CD4-positive, alpha-beta T cell treated with Interleukin-10 for 1 hour (primary cell): Measurements from ENCODE around the gene CCDC43.
"Not testable (repeated sequence)": the region's sequence is repeated elsewhere in the genome, so short reads cannot be mapped to it uniquely, and the experiment has no call there.

Experiments used
- DNase-seq: peaks from one replicate; pipeline ENCODE4 v3.0.0-alpha.2; 2020

Gene CCDC43

DNA sequence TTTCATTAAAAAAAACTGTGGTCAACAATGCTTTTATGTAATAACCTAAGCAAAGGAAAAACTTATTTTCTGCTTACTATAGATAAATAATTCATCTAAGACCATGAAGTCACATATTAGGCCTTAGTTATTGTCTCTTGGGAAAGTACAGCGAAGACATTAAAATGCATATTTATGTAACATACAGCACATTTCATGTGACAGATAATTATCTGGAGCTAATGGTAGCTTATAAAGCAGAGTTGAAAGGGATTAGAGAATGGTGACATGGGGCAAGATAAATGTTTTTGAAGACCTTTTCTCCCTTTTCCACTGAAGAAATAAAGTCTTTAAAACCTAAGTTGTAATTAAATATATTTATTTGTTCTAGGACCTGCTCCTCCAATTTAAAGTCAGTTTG is 23.6 kb downstream of the CCDC43 start:
- DNase-seq: no peak

DNA sequence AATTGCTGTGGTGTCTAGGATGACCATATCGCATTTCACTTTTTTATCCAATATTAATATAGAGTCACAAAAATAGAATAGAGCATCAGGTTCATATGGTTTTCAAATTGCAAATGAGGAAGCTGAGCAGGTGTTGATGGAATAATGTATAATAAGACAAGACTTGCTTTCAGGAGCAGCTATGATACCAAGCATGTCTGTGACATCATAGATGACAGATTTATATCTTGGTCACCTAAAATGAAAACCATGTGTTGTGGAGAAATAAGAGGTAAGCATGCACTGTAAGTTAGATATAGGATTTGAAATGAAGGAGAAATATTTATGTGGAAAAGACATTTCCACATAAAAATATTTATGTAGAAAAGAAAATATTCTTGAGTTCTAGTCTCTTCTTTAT is 24.7 kb downstream of the CCDC43 start:
- no peak for DNase-seq

DNA sequence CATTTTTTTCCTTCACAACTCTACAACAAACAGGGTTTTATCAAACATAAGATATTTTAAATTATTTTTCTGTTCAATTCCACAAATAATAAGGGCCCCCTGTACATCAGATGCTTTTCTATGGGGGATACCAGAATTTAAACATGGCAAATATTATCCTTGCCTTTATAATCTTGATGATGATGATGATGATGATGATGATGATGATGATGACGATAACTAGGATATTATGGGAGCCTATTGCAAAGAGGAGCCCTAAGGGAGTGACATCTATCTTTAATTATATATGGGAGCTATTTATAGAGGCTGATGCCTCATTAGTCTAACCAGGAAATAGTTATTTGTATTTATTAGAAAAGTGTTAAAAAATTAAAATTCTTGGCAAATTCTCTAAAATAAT is 26.5 kb downstream of the CCDC43 start:
- no peak for DNase-seq

DNA sequence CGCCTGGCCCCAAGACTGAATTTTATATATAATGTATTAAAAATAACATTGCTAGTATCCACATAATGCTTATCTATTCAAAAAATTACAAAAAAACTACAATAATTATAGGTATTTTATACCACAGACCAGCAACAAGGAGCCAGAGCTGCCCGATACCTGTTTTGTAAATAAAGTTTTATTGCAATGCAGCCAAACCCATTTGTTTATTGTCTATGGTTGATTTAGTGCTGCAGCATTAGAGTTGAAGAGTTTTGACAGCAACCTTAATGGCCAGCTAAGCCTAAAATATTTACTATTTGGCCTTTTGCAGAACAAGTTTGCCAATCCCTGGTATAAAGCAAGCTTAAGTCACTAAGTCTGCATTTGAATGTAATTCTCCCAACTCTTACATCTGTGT is 27.7 kb downstream of the CCDC43 start:
- DNase-seq: no peak

DNA sequence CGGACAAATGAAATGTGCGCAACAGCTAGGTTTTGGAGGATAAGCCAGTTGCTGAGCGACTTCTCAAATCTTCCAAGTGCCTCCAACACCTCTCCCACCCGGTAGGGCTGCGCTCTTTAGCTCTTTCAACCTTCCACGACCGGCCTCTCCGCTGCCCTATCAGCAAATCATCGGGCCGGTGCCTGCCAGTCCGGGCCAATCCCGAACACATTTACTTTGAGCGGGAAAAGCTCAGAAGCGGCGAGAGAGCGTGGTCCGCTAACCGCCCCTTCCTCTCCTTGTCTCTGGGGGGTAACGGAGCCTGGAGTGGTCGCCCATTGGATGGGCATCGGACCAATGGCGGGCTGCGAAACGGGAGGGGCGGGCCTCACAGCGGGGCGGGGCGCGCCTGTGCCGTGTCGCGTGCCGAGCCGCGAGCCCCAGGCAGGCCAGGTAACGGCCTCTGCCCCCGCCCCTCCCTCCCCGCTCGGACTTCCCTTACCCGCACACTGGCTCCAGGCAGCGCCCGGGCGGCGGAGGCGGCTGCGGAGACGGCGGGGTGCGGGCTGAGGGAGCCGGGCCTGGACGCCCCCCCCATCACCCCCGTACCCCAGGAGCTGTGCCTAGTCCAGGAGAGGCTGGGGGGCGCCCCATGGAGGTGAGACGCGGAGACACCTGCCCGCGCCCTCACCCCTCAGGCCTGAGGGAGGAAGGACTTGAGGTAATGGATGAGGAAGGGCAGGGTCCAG is 33.4 kb downstream of the CCDC43 start, which contains the start of gene MEIOC:
Gene MEIOC (plus strand): TSS at position 486 of the 728 bp plus-strand sequence. CDS start 146 bp downstream, at position 632.
- DNase-seq: peak; percentile 26

DNA sequence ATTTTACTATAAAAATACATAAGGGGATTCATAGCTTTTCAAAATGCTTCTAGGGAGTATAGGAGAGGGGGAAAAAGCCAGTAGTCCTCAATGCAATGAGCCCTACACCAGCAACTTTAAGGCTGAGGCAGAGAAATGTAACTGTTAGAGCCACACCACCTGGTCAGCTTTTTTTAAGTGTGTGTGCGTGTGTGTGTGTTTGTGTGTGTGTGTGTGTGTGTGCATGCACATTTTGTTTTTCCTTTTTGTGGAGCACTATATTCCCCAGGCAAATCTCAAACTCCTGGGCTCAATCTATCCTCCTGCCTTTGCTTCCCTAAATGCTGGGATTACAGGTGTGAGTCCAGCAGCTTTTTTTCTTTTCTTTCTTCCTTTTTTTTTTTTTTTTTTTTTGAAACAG is 35.6 kb downstream of the CCDC43 start:
- DNase-seq: no peak

DNA sequence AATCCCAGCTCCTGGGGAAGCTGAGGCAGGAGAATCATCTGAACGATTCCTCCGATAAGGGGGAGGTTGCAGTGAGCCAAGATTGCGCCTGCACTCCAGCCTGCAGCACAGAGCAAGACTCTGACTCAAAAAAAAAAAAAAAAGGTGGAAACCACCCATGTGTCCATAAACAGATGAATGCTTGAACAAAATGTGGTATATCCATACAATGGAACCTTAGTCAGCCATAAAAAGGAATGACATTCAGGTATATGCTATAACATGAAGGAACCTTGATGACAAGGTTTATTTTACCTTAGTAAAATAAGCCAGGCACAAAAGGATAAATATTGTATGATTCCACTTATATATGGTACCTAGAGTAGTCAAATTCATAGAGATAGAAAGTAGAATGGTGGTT is 36.2 kb downstream of the CCDC43 start:
- DNase-seq: no peak

DNA sequence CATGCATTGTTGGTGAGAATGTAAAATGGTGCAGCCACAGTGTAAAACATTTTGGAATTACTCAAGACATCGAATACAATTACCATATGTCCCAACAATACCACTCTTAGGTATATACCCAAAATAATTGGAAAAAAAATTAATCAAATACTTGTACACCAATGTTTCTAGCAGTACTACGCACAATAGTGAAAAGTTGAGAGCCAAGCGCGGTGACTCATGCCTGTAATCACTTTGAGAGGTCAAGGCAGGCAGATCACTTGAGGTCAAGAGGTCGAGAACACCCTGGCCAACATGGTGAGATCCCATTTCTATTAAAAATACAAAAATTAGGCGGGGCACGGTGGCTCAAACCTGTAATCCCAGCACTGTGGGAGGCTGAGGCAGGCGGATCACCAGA is 36.8 kb downstream of the CCDC43 start:
- no peak for DNase-seq

DNA sequence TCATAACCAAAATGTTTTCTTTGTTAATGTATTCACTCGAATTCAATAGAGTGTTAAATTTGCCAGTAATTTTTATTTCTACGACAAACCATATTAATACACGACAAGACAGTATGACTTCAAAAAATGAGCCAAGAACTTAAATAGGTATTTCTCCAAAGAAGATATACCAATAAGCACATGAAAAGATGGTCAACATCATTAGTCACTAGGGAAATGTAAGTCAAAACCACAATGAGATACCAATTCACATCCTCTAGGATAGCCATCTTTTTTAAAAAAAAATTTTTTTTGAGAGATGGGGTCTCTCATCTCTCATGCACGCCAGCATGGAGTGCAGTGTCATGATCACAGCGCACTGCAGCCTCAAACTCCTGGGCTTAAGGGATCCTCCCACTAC is 38.3 kb downstream of the CCDC43 start:
- DNase-seq: no peak

DNA sequence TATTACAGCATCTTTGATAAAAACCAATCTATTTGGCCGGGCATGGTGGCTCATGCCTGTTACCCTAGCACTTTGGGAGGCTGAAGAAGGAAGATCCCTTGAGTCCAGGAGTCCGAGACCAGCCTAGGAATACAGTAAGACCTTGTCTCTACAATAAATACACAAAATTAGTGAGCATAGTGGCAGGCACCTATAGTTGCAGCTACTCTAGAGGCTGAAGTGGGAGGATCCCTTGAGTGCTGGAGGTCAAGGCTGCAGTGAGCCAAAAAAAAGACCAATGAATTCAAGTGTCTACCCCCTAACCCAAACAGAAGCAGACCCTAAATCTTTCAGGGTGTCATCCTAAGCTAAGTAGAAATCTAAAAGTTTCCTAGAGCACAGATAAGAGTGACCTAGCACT is 40.6 kb downstream of the CCDC43 start:
- no peak for DNase-seq

DNA sequence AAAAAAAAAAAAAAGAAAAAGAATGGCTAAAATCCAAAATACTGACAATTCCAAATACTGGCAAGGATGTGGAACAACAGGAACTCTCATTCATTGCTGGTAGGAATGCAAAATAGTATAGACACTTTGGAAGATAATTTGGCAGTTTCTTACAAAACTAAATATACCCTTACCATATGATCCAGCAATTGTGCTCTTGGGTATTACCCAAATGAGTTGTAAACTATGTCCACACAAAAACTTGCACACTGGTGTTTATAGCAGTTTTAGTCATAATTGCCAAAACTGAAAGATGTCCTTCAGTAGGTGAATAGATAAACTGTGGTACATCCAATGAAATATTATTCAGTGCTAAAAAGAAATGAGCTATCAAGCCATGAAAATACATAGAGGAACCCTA is 41.8 kb downstream of the CCDC43 start:
- no peak for DNase-seq

DNA sequence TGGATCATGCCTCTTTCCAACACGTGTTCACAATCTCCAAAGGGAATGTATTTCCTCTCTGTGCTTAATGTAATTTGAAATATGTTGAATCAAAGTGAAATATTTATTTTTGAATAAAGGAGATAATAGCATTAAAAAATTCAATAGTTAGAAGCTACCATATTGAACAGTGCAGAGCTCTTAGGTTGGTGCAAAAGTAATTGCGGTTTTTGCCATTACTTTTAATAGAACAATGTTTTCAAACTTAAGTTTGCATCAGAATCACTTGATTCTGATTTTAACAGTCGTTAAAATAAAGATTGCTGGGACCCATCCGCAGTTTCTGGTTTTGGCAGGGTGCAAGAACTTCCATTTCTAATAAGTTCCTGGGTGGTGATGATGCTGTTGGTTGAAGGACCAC is 43.3 kb downstream of the CCDC43 start:
- no peak for DNase-seq

DNA sequence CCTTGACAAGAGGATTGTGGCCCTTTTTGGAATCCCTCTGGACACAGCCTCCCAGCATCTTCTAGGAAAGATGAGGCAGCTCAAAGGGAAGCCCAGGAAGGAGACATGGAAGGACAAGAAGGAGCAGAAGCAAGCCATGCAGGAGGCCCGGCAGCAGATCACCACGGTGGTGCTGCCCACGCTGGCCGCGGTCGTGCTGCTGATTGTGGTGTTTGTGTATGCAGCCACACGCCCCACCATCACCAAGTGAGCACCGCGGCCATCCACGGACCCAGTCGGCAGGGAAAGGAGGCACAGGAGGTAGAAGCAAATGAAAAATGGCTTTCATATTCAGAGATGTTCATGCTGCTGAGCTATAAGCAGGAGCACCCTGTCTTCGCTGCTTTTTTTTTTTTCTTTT is 44.2 kb downstream of the CCDC43 start:
- no peak for DNase-seq

DNA sequence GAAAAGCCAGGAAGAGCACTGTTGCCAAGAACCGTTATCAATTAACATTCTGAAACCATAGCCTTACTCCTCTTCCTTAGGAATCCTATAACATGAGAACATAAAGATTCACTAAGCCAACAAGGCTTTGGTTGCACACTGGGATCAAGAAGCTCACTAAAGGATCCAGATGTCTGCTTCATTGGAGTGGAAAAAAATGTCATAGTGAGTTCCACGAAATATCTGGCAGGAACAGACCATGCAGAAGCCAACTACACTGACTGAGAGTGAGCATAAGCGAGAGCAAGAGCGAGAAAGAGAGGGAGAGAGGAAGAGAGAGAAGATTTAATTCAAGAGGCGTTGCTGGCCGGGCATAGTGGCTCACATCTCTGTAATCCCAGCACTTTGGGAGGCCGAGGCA is 46.7 kb downstream of the CCDC43 start:
- no peak for DNase-seq

DNA sequence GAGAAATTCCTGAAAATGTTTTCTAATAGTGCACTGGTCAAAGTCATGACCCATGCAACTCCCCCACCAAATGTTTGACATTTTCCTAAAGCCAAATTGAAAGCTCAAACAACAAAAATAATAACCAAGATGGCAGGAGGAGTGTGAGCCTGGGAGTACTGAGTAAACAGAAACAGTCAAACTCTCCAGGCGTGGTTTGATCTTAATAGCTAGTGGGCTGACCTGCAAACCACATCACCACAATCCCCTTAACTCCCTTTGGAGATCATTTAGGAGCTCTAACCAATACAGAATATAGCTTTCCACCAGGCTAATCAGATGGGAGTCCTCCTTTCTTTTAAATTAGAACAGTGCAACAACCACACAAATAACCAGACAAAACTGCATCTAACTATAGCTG is 52.5 kb downstream of the CCDC43 start:
- no peak for DNase-seq

DNA sequence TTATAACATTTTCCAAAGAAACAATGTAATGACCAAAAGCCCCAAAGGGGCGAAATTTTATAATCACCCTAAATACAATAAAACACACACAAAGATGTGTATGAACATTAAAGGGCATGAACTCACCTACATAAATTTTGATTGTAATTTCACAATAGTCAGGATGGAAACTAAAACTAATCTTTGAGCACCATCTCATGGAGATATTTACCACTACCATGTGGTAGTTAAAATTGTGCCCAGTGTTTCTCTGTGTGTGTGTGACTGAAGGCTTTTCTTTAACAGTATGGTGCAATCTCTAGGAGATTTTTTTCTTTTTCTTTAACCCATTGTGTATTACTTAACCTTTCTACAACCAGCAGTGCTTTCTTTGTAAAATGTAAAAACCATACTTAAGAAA is 53.0 kb downstream of the CCDC43 start:
- peak; percentile 9 for DNase-seq

DNA sequence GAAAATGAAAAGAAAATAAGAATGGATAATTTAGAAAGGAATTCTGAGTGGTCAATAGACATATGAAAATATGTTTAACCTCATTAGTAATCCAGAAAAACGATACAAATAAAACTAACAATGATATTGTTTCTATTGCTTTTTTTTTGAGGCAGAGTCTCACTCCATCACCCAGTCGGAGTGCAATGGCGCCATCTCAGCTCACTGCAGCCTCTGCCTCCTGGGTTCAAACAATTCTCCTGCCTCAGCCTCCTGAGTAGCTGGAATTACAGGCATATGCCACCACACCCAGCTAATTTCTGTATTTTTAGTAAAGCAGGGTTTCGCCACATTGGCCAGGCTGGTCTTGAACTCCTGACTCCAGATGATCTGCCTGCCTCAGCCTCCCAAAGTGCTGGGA is 55.2 kb downstream of the CCDC43 start:
- DNase-seq: not testable (repeated sequence)

DNA sequence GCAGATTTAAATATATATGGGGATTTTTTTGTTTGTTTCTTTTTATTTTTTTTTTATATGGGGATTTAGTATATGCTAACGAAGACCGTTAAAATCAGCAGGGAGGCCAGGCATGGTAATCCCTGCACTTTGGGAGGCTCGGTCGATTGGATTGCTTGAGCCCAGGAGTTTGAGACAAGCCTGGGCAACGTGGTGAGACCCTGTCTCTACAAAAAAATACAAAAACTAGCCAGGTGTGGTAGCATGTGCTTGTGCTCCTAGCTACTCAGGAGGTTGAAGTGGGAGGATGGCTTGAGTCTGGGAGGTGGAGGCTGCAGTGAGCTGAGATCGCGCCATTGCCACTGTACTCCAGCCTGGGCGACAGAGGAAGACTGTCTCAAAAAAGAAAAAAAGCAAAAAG is 55.6 kb downstream of the CCDC43 start:
- no peak for DNase-seq

DNA sequence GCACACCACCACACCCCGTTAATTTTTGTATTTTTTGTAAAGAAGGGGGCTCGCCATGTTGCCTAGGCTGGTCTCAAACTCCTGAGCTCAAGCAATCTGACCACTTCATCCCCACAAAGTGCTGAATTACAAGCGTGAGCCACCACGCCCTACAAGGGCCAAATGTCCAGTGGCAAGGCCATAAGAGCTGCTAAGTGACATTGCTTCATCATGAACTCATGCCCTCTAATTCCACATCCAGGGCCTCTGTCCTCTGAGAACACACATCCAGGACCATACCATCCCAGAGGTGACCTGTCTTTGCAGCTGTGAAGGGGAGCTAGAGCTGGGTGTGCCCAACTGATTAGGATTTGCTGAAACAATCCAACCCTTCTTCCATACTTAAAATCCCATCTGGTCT is 58.9 kb downstream of the CCDC43 start:
- DNase-seq: no peak

DNA sequence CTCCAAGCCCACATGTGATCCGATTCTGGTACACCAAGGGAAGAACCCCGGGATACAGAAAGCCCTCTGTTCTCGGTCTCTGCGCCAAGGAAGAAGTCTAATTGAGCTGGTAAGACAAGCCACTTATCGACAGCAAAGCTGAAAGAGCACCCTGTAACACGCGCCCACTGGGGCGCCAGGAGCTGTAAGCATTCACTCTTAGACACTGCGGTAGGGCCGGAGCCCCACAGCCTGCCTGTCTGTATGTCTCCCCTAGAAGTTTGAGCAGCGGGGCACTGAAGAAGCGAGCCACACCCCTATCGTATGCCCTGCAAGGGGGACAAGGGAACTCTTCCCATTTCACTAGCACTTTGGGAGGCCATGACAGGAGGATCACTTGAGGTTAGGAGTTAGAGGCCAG is 60.3 kb downstream of the CCDC43 start:
- DNase-seq: no peak

DNA sequence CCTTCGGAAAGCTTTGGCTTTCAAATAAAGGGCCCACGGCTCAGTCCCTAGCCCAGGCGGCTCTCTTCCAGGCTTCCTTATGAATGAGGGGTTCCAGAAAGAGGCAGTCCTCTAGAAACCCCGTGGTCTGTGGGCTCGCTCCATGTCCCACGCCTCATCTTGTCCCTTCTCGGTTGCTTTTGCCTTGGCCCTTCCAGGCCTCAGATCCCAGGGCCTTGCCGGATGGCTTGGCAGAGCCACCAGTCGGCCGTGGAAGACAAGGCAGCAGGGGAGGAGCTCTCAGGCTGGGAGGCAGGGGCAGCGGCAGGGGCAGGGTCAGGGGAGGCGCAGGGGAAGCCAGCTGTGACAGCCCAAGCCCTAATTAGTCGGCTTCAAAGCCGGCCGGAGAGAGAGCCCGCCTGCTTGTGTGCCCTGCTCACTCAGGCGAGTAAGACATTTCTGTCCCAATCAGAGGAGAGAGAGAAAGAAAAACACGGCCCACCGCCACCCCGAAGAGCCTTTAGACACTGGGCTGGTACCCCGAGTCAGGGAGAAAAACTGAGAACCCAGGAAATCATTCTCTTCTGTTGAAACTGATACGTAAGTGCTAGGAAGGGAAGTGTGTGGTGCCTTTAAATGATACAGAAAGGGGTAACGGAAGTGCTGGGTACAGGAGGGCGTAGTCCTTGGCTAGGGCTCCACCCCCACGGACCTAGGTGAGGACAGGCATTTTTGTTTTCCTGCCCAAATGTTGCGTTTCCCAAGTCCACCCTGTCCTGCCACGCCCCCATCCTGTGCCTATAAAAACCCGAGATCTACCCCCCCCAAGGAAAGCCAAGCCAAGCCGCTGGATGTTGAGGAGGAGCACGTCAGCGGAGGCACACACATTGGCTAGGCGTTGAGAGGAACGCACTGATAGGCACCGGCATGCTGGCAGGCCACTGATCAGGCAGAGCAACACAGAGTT is 61.1 kb downstream of the CCDC43 start:
- DNase-seq: peak; percentile 4

DNA sequence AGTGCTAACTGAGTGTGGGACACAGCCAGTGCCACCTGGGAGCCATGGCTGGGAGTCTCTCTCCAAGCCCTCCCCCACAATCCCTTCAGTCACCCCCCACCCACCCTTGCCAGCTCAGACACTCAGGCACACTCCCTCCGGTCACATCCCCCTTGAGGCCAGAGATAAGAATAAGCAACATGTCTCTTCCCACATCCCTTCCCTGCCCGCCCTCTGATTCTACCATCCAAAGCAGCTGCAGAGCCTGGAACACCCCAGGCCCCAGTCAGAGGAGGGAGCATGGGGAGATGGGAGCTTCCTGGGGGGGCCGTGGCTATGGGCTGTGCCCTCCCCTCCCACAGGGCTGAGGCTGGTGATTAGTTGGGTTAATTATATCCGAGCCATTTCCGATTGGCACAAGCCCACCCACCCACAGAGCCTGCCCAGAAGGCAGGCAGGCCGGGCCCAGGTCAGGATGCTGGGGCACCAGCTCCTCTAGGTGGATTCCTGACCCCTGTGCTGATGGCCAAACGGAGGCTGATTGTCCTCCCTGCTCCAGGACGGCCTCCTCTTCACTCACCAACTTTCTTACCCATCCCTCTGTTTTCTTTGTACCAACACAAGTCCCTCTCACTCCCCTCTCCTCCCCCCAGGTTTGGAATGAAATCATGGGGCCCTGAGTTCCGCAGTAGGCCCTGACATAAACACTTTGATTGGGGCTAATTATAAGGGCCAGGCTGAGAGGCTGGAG is 61.9 kb downstream of the CCDC43 start:
- no peak for DNase-seq
